Common myeloid progenitor, CD34-positive (primary cell): Measurements from ENCODE around the gene LRRC74B.

Source experiments
- CTCF ChIA-PET: fragments of 350-600 bp; sonication (Branson Sonifier 250); formaldehyde crosslinking; loops from one replicate; lab custom pipeline; 2021; ENCODE audit warnings: antibody characterized with exemption; lab: Charles Lee
- POLR2A ChIA-PET: fragments of 350-600 bp; sonication (Branson Sonifier 250); formaldehyde crosslinking; loops from one replicate; lab custom pipeline; 2021; ENCODE audit warnings: antibody characterized with exemption; lab: Charles Lee
- DNase-seq, 3 donors: peaks; one replicate each; pipeline versions ENCODE4 v3.0.0 to v3.0.0-alpha.2; 2013
- H3K27ac ChIP-seq, 2 experiments: 1 replicate in 1 of 2; 2 replicates in 1 of 2; pipeline ENCODE4 v1.7.0; 2013; ENCODE audit warnings: inconsistent platforms in 2 of 2, low read length in 2 of 2, mild to moderate bottlenecking in 2 of 2, low read depth in 1 of 2, moderate library complexity in 1 of 2; ENCODE audit not compliant: severe bottlenecking in 2 of 2, insufficient read depth in 1 of 2, poor library complexity in 1 of 2
- H3K27me3 ChIP-seq, 5 experiments: replicated peaks in 2 of 5; 1 replicate in 3 of 5; 2 replicates in 2 of 5; pipeline versions ENCODE4 v1.6.1 to v1.7.0; 2013; ENCODE audit warnings: low read length in 4 of 5, mild to moderate bottlenecking in 2 of 5, moderate library complexity in 2 of 5, inconsistent platforms in 1 of 5; ENCODE audit not compliant: insufficient read depth in 5 of 5, control insufficient read depth in 4 of 5
- H3K36me3 ChIP-seq, 4 experiments: 1 replicate in 2 of 4; 2 replicates in 2 of 4; pipeline versions ENCODE4 v1.6.1 to v1.7.0; 2013; ENCODE audit warnings: low read length in 3 of 4, control low read depth in 1 of 4, mild to moderate bottlenecking in 1 of 4; ENCODE audit not compliant: control insufficient read depth in 4 of 4, insufficient read depth in 4 of 4
- H3K4me1 ChIP-seq, 4 experiments: 1 replicate in 3 of 4; 2 replicates in 1 of 4; pipeline versions ENCODE4 v1.6.1 to v1.7.1; 2013; ENCODE audit warnings: low read length in 3 of 4, mild to moderate bottlenecking in 3 of 4, control low read depth in 1 of 4, inconsistent platforms in 1 of 4, moderate library complexity in 1 of 4; ENCODE audit not compliant: control insufficient read depth in 4 of 4, insufficient read depth in 4 of 4; ENCODE audit errors: control extremely low read depth in 1 of 4
- H3K4me3 ChIP-seq, 7 experiments: 1 replicate in 4 of 7; 2 replicates in 3 of 7; pipeline versions ENCODE4 v1.5.1 to v1.7.0; 2013; ENCODE audit warnings: mild to moderate bottlenecking in 7 of 7, low read length in 6 of 7, moderate library complexity in 6 of 7, inconsistent platforms in 2 of 7, low read depth in 2 of 7, control low read depth in 1 of 7; ENCODE audit not compliant: insufficient read depth in 4 of 7, control insufficient read depth in 1 of 7; ENCODE audit errors: extremely low read depth in 1 of 7
- H3K9me3 ChIP-seq, 5 experiments: 1 replicate in 4 of 5; 2 replicates in 1 of 5; pipeline versions ENCODE4 v1.6.1 to v1.7.1; 2013; ENCODE audit warnings: low read length in 4 of 5, mild to moderate bottlenecking in 2 of 5, inconsistent platforms in 1 of 5, low read depth in 1 of 5, moderate library complexity in 1 of 5; ENCODE audit not compliant: control insufficient read depth in 4 of 5, insufficient read depth in 2 of 5; ENCODE audit errors: control extremely low read depth in 1 of 5
- WGBS: methylation state at CpG from one replicate; pipeline ENCODE4 v1.1.5; 2013; ENCODE audit not compliant: insufficient coverage; 5-methylcytosine and 5-hydroxymethylcytosine counted together

The LRRC74B gene

GRCh38 chr22:21014726-21015465, 30.9 kb upstream of the LRRC74B start, which contains the start of gene P2RX6:
Gene P2RX6, plus strand, starts transcription at chr22:21015165. Its CDS starts 10 bp downstream, at chr22:21015175.
- peak within 1 kb of the TSS in 1 of 2 experiments; percentile 85 for H3K27ac ChIP-seq
- WGBS: 52% methylated on average over 7 of the region's 12 CpGs

GRCh38 chr22:21015466-21016006, 30.2 kb upstream of the LRRC74B start:
- ChIA-PET POLR2A (interaction anchor here (0.6 kb wide), 1 partner anchor 629 kb away, joined by 3 read pairs; no protein-coding TSS in a partner anchor), CTCF (interaction anchor here (1.0 kb wide), 1 partner anchor 40 kb away, joined by 3 read pairs; no protein-coding TSS in a partner anchor)
- H3K4me3 ChIP-seq: no peak overlapping the region
- H3K9me3 ChIP-seq: no peaks in the 10 kb centered on the region
- no peak for DNase-seq
- H3K27ac ChIP-seq: peak overlapping the region in 1 of 2 experiments; percentile 85
- H3K36me3 ChIP-seq: no peaks in the 10 kb centered on the region
- H3K27me3 ChIP-seq: peaks cover 0 to 3% (median 0%) of the 10 kb centered on the region in 5 experiments
- peaks cover 0 to 21% (median 17%) of the 10 kb centered on the region in 4 experiments for H3K4me1 ChIP-seq
- WGBS: 78% methylated on average over 10 of the region's 10 CpGs

More at GRCh38 chr22:21014726-21015465, 30.9 kb upstream of the LRRC74B start, which contains the start of gene P2RX6:
- Histone ChIP-seq H3K4me1 (peaks cover 0 to 21% (median 17%) of the 10 kb centered on the region in 4 experiments), H3K9me3 (no peaks in the 10 kb centered on the region), H3K4me3 (peak within 1 kb of the TSS; percentile 19 to 73 (median 57)), H3K36me3 (no peaks in the 10 kb centered on the region), H3K27me3 (peaks cover 0 to 3% (median 0%) of the 10 kb centered on the region in 5 experiments)
- CTCF ChIA-PET: interaction anchor here (0.6 to 1.1 kb wide), 3 partner anchors 33 to 200 kb away, joined by 3 read pairs; partner anchors contain the start of gene LZTR1
- POLR2A ChIA-PET: interaction anchor here (0.6 kb wide), 1 partner anchor 630 kb away, joined by 3 read pairs; no protein-coding TSS in a partner anchor
- DNase-seq: peak in 2 of 3 donors; percentile 47 to 51

- Histone ChIP-seq H3K27me3 (peaks cover 0 to 5% (median 0%) of the 10 kb centered on the region in 5 experiments), H3K9me3 (no peaks in the 10 kb centered on the region), H3K4me3 (no peak overlapping the region), H3K4me1 (peaks cover 0 to 21% (median 17%) of the 10 kb centered on the region in 4 experiments), H3K36me3 (no peaks in the 10 kb centered on the region), H3K27ac (no peak overlapping the region)
- 98% methylated on average over 12 of the region's 13 CpGs for WGBS
- ChIA-PET POLR2A (no interaction called here), CTCF (interaction anchor here (1.6 kb wide), 1 partner anchor 11 kb away, joined by 3 read pairs; no protein-coding TSS in a partner anchor)
- no peak for DNase-seq
These were observed 28.9 kb upstream of the LRRC74B start for GRCh38 chr22:21016644-21017420.

GRCh38 chr22:21018314-21018713, 27.4 kb upstream of the LRRC74B start:
- 100% methylated on average over 2 of the region's 4 CpGs for WGBS
- ChIA-PET CTCF (no interaction called here), POLR2A (no interaction called here)
- Histone ChIP-seq H3K36me3 (no peaks in the 10 kb centered on the region), H3K4me3 (no peak overlapping the region), H3K4me1 (peaks cover 0 to 21% (median 17%) of the 10 kb centered on the region in 4 experiments), H3K9me3 (no peaks in the 10 kb centered on the region), H3K27ac (no peak overlapping the region), H3K27me3 (peaks cover 0 to 5% (median 0%) of the 10 kb centered on the region in 5 experiments)
- DNase-seq: no peak

GRCh38 chr22:21020802-21021429, 24.8 kb upstream of the LRRC74B start:
- peaks cover 0 to 5% (median 0%) of the 10 kb centered on the region in 5 experiments for H3K27me3 ChIP-seq
- H3K4me3 ChIP-seq: no peak overlapping the region
- peak; percentile 39 to 72 (median 64) for DNase-seq
- no peaks in the 10 kb centered on the region for H3K9me3 ChIP-seq
- ChIA-PET POLR2A (interaction anchor here (0.6 kb wide), 1 partner anchor 33 kb away, joined by 3 read pairs; no protein-coding TSS in a partner anchor), CTCF (interaction anchor here (0.9 to 1.8 kb wide), 7 partner anchors 9 to 87 kb away, joined by 3 to 8 read pairs (median 4); no protein-coding TSS in a partner anchor)
- no peaks in the 10 kb centered on the region for H3K36me3 ChIP-seq
- 59% methylated on average over 6 of the region's 7 CpGs for WGBS
- no peak overlapping the region for H3K27ac ChIP-seq
- H3K4me1 ChIP-seq: peaks cover 0 to 4% (median 0%) of the 10 kb centered on the region in 4 experiments

- Histone ChIP-seq H3K4me3 (no peak overlapping the region), H3K9me3 (no peaks in the 10 kb centered on the region), H3K36me3 (no peaks in the 10 kb centered on the region), H3K27ac (no peak overlapping the region), H3K4me1 (peaks cover 0 to 4% (median 0%) of the 10 kb centered on the region in 4 experiments), H3K27me3 (peaks cover 0 to 5% (median 0%) of the 10 kb centered on the region in 5 experiments)
- WGBS: 94% methylated on average over 8 of the region's 10 CpGs
- POLR2A ChIA-PET: no interaction called here
- DNase-seq: no peak
- CTCF ChIA-PET: interaction anchor here (0.6 kb wide), 2 partner anchors 20 to 83 kb away, joined by 3 read pairs; no protein-coding TSS in a partner anchor
These were observed 23.2 kb upstream of the LRRC74B start for GRCh38 chr22:21022507-21022906.
